Caco-2 (cell line): ENCODE measurements around the gene TEPSIN. TPM values are rescaled to one million over a fixed set of nuclear protein-coding genes. Genes with fewer than 3 reads are reported as not detected.

ENCODE experiments used
- BruUV-seq: library from RNA; stranded (reverse); fragments of 400-500 nt; replicated peaks from 2 replicates; lab custom pipeline; 2021; lab: Mats Ljungman, UMichigan
- CTCF ChIA-PET: fragments of 300-600 bp; sonication (Branson Sonifier 250); formaldehyde crosslinking; loops from one replicate; lab custom pipeline; 2022; ENCODE audit warnings: antibody characterized with exemption; lab: Charles Lee
- POLR2A ChIA-PET: fragments of 300-600 bp; sonication (Branson Sonifier 250); formaldehyde crosslinking; loops from one replicate; lab custom pipeline; 2022; ENCODE audit warnings: antibody characterized with exemption; lab: Charles Lee
- DNase-seq, 2 experiments: peaks; one replicate each; pipeline versions ENCODE4 v3.0.0 to v3.0.0-alpha.2; 2020 to 2022
- H3K27me3 ChIP-seq: replicated peaks from 2 replicates; pipeline ENCODE4 v1.6.0; 2011; ENCODE audit warnings: low read length; ENCODE audit not compliant: control insufficient read depth, insufficient read depth
- H3K36me3 ChIP-seq: 2 replicates; pipeline ENCODE4 v1.5.1; 2011; ENCODE audit warnings: low read length; ENCODE audit not compliant: control insufficient read depth, insufficient read depth
- H3K4me1 ChIP-seq: fragments of 250-450 bp; sonication (Bioruptor Pico); 2 replicates; pipeline ENCODE4 v1.5.1; 2020; ENCODE audit warnings: mild to moderate bottlenecking
- H3K4me3 ChIP-seq: 2 replicates; pipeline ENCODE4 v1.5.1; 2011; ENCODE audit warnings: low read depth, mild to moderate bottlenecking, control low read depth, low read length
- H3K9me3 ChIP-seq: fragments of 250-450 bp; sonication (Bioruptor Pico); 2 replicates; pipeline ENCODE4 v1.5.1; 2020; ENCODE audit warnings: mild to moderate bottlenecking, moderate library complexity
- H3K27ac Mint-ChIP-seq: one replicate; pipeline ENCODE4 v1.8.0; 2022; ENCODE audit warnings: mixed read lengths; ENCODE audit not compliant: unreplicated experiment
- H3K27me3 Mint-ChIP-seq: one replicate; pipeline ENCODE4 v1.8.0; 2022; ENCODE audit warnings: mixed read lengths; ENCODE audit not compliant: insufficient read depth, unreplicated experiment
- H3K36me3 Mint-ChIP-seq: one replicate; pipeline ENCODE4 v1.8.0; 2022; ENCODE audit warnings: mild to moderate bottlenecking, mixed read lengths; ENCODE audit not compliant: insufficient read depth, unreplicated experiment
- H3K4me1 Mint-ChIP-seq: one replicate; pipeline ENCODE4 v1.8.0; 2022; ENCODE audit warnings: low read depth, mixed read lengths; ENCODE audit not compliant: unreplicated experiment
- H3K4me3 Mint-ChIP-seq: one replicate; pipeline ENCODE4 v1.8.0; 2022; ENCODE audit warnings: mild to moderate bottlenecking, moderate library complexity, mixed read lengths; ENCODE audit not compliant: unreplicated experiment
- H3K9me3 Mint-ChIP-seq: one replicate; pipeline ENCODE4 v1.8.0; 2022; ENCODE audit warnings: mixed read lengths; ENCODE audit not compliant: unreplicated experiment
- intact Hi-C: fragments of 100-400 bp; cut with micrococcal nuclease; formaldehyde crosslinking; loops from one replicate; pipeline ENCODE4 v1.10.0; 2022; ENCODE audit not compliant: unreplicated experiment
- total RNA-seq: library from RNA; stranded (reverse); gene quantifications from 2 replicates; pipeline ENCODE4 v1.2.3, GENCODE V29; 2022
- TF ChIP-seq, protein P1 (sequence below), 2 experiments: fragments of 200-600 bp in 1 of 2; IDR thresholded peaks; 1 replicate in 1 of 2; 2 replicates in 1 of 2; pipeline versions ENCODE4 v1.5.1 to v1.8.0; 2011 to 2022; ENCODE audit warnings: antibody characterized with exemption in 1 of 2, control low read depth in 1 of 2, inconsistent platforms in 1 of 2, low read depth in 1 of 2, low read length in 1 of 2, mild to moderate bottlenecking in 1 of 2, moderate library complexity in 1 of 2; ENCODE audit not compliant: insufficient read depth in 1 of 2, severe bottlenecking in 1 of 2, unreplicated experiment in 1 of 2

Gene TEPSIN
- total RNA-seq, 1 experiment from 2014 or later = 40.3 TPM

DNA sequence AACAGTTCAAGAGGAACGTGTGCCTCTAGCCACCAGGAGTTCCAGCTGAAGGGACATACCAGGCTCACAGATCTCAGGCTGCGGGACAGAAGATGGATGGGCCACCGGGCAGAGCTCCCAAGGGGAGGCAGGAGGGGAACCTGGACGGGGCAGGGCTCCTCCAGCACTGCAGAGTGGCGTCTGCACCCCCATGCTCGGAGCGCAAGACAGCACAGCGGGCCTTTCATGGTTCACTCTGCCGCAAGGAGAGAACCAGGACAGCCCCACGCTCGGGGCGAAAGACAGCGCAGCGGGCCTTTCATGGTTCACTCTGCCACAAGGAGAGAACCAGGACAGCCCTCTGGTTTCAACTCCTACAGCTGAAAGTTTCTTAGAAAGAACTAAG is 35.6 kb upstream of the TEPSIN start:
- Mint-ChIP-seq H3K4me3 (no peak overlapping the region), H3K27me3 (no peaks in the 10 kb centered on the region), H3K9me3 (no peaks in the 10 kb centered on the region), H3K27ac (no peak overlapping the region), H3K4me1 (no peaks in the 10 kb centered on the region), H3K36me3 (peaks cover 73% of the 10 kb centered on the region)
- DNase-seq = no peak
- TF ChIP-seq, protein P1, sequence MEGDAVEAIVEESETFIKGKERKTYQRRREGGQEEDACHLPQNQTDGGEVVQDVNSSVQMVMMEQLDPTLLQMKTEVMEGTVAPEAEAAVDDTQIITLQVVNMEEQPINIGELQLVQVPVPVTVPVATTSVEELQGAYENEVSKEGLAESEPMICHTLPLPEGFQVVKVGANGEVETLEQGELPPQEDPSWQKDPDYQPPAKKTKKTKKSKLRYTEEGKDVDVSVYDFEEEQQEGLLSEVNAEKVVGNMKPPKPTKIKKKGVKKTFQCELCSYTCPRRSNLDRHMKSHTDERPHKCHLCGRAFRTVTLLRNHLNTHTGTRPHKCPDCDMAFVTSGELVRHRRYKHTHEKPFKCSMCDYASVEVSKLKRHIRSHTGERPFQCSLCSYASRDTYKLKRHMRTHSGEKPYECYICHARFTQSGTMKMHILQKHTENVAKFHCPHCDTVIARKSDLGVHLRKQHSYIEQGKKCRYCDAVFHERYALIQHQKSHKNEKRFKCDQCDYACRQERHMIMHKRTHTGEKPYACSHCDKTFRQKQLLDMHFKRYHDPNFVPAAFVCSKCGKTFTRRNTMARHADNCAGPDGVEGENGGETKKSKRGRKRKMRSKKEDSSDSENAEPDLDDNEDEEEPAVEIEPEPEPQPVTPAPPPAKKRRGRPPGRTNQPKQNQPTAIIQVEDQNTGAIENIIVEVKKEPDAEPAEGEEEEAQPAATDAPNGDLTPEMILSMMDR (IDR thresholded peaks at IDR 0.05; ENCODE audit: insufficient read depth in 1 of 2, low read depth in 1 of 2, low read length in 1 of 2, severe bottlenecking in 1 of 2, unreplicated experiment in 1 of 2) = no peak
- ChIA-PET POLR2A (interaction anchor here (0.6 kb wide), 1 partner anchor 430 kb away, joined by 12 read pairs; no protein-coding TSS in a partner anchor), CTCF (no interaction called here)
- no peaks in the 10 kb centered on the region for H3K9me3 ChIP-seq
- no peaks in the 10 kb centered on the region for H3K27me3 ChIP-seq
- no peak overlapping the region for H3K4me3 ChIP-seq
- H3K36me3 ChIP-seq = peaks cover 3% of the 10 kb centered on the region
- intact Hi-C loops = no loop called here
- H3K4me1 ChIP-seq = no peaks in the 10 kb centered on the region
- BruUV-seq = no TSS peak

DNA sequence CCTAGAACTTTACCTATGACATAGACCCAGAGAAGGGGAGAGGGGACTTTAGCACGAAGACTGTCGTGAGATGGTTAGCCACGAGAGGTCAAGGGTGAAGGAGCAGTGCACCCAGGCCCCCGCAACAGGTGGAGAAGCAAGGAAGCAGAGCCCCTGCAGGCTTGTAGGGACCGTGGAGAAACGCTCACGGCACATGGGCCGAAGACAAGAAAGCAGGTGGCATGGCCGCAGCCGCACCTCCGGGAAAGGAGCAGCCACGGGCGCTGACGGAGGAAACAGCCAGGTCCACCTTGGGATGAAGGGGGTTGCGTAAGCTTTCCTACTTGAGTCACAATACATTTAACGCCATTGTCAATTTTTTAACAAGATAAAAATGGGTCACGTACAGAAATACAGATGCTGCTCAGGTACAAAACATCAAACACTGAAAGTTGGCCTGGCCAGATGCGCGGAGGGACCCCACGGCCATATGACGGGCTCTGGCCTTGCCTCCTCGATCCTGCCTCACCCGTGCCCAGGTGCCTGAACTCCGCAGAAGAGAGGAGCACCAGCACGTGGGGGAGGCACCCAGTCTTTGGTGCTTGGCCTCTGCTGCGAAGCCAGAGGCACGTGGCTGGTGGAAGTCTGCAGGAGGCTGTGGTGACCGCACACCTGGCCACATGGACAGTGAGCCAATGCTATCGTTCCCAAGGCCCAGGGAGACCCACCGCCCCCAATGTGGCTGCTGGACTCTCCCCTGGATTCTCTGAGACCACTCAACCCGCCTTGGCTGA is 35.0 kb upstream of the TEPSIN start:
- no peaks in the 10 kb centered on the region for H3K27me3 ChIP-seq
- TF ChIP-seq, protein P1 (IDR thresholded peaks at IDR 0.05; ENCODE audit: insufficient read depth in 1 of 2, low read depth in 1 of 2, low read length in 1 of 2, severe bottlenecking in 1 of 2, unreplicated experiment in 1 of 2) = no peak
- ChIA-PET POLR2A (interaction anchor here (0.6 kb wide), 1 partner anchor 431 kb away, joined by 12 read pairs; no protein-coding TSS in a partner anchor), CTCF (no interaction called here)
- DNase-seq = no peak
- H3K4me1 Mint-ChIP-seq = no peaks in the 10 kb centered on the region
- H3K36me3 ChIP-seq = peaks cover 3% of the 10 kb centered on the region
- H3K4me3 ChIP-seq = no peak overlapping the region
- H3K27ac Mint-ChIP-seq = no peak overlapping the region
- BruUV-seq = no TSS peak
- no peaks in the 10 kb centered on the region for H3K9me3 Mint-ChIP-seq
- H3K4me3 Mint-ChIP-seq = no peak overlapping the region
- H3K36me3 Mint-ChIP-seq = peaks cover 74% of the 10 kb centered on the region
- no peaks in the 10 kb centered on the region for H3K9me3 ChIP-seq
- H3K27me3 Mint-ChIP-seq = no peaks in the 10 kb centered on the region
- intact Hi-C loops = no loop called here
- no peaks in the 10 kb centered on the region for H3K4me1 ChIP-seq

DNA sequence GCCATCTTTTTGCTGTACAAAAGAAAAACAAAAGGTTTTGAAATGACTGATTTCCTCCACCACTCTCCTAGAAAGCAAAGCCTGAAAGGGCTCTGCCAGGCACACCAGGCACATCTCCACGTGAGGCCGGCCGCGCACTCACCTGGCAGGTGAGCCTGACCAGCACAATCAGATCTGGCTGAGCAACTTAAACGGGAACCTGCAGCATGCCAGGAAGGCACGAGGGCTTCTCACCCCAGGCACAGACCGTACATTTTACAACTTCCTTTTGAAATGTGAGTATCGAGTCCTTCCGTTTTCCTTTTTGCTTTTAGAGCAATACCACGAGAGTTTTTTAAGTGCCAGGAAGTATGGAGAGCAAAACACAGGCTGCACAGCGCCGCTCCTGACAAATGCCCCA is 33.8 kb upstream of the TEPSIN start:
- no peak overlapping the region for H3K4me3 Mint-ChIP-seq
- Histone ChIP-seq H3K36me3 (peaks cover 3% of the 10 kb centered on the region), H3K4me1 (no peaks in the 10 kb centered on the region), H3K4me3 (no peak overlapping the region), H3K27me3 (no peaks in the 10 kb centered on the region), H3K9me3 (no peaks in the 10 kb centered on the region)
- H3K27me3 Mint-ChIP-seq = no peaks in the 10 kb centered on the region
- no TSS peak for BruUV-seq
- DNase-seq = no peak
- TF ChIP-seq, protein P1 (IDR thresholded peaks at IDR 0.05; ENCODE audit: insufficient read depth in 1 of 2, low read depth in 1 of 2, low read length in 1 of 2, severe bottlenecking in 1 of 2, unreplicated experiment in 1 of 2) = no peak
- POLR2A ChIA-PET = no interaction called here
- H3K36me3 Mint-ChIP-seq = peaks cover 84% of the 10 kb centered on the region
- H3K9me3 Mint-ChIP-seq = no peaks in the 10 kb centered on the region
- no peak overlapping the region for H3K27ac Mint-ChIP-seq
- intact Hi-C loops = no loop called here
- CTCF ChIA-PET = no interaction called here
- H3K4me1 Mint-ChIP-seq = no peaks in the 10 kb centered on the region
